Stomach (tissue), 4 donors: Measurements from ENCODE around the gene TNFSF9.

Source experiments
- CTCF ChIP-seq, 7 experiments: fragments of 450-650 bp in 4 of 7; fragments of 200-600 bp in 3 of 7; sonication (generic) in 3 of 7; IDR thresholded peaks; one replicate each; pipeline ENCODE4 v1.5.1; 2016 to 2019; ENCODE audit warnings: antibody characterized with exemption in 7 of 7, control low read depth in 2 of 7, mild to moderate bottlenecking in 1 of 7
- EP300 ChIP-seq: sonication (generic); formaldehyde crosslinking; IDR thresholded peaks from one replicate; pipeline ENCODE4 v1.6.1; 2017; ENCODE audit warnings: antibody characterized with exemption
- POLR2AphosphoS5 ChIP-seq, 3 donors: sonication (generic); formaldehyde crosslinking; IDR thresholded peaks; one replicate each; pipeline ENCODE4 v1.6.1; 2016; ENCODE audit warnings: antibody characterized with exemption in 3 of 3

- TF ChIP-seq CTCF (IDR thresholded peaks at IDR 0.05) = no peak
- TF ChIP-seq EP300 = no peak
- no peak for TF ChIP-seq POLR2AphosphoS5 (IDR thresholded peaks at IDR 0.05)
Measured at GRCh38 chr19:6490134-6490533, 40.7 kb upstream of the TNFSF9 start.
